Activated T-cell treated with anti-CD3 and anti-CD28 coated beads, Interleukin-2, amount 50 U/mL, for 72 hours (primary cell): ENCODE results near the gene KBTBD4. TPM values are rescaled to one million over a fixed set of nuclear protein-coding genes. Genes with fewer than 3 reads are reported as not detected.

Experiments
- ATAC-seq, 2 donors: fragments of 150-1000 bp; cut with Tn5 transposase; replicated peaks in 1 of 2; 2 replicates each; pipeline ENCODE4 v1.10.0; 2021; ENCODE audit warnings: moderate library complexity in 2 of 2, mild to moderate bottlenecking in 1 of 2
- DNase-seq, 2 donors: peaks; one replicate each; pipeline ENCODE4 v3.0.0; 2021 to 2022; ENCODE audit warnings: mixed read lengths in 1 of 2
- H3K27ac Mint-ChIP-seq: one replicate; pipeline ENCODE4 v1.8.0; 2022; ENCODE audit warnings: mild to moderate bottlenecking, moderate library complexity, mixed read lengths
- H3K27me3 Mint-ChIP-seq: one replicate; pipeline ENCODE4 v1.8.0; 2022; ENCODE audit warnings: low read depth, mixed read lengths
- H3K36me3 Mint-ChIP-seq, 2 donors: one replicate each; pipeline ENCODE4 v1.8.0; 2022; ENCODE audit warnings: mixed read lengths in 2 of 2, mild to moderate bottlenecking in 1 of 2; ENCODE audit not compliant: insufficient read depth in 2 of 2
- H3K4me1 Mint-ChIP-seq: one replicate; pipeline ENCODE4 v1.8.0; 2022; ENCODE audit warnings: low read depth, mixed read lengths
- H3K4me3 Mint-ChIP-seq, 2 donors: one replicate each; pipeline ENCODE4 v1.8.0; 2022; ENCODE audit warnings: mild to moderate bottlenecking in 2 of 2, mixed read lengths in 2 of 2, moderate library complexity in 2 of 2
- H3K9me3 Mint-ChIP-seq, 2 donors: one replicate each; pipeline ENCODE4 v1.8.0; 2022; ENCODE audit warnings: mixed read lengths in 2 of 2
- total RNA-seq, 2 donors: library from RNA; stranded (reverse); gene quantifications; one replicate each; pipeline ENCODE4 v1.2.3, GENCODE V29; 2022

The KBTBD4 gene
- total RNA-seq, 2 donors from 2014 or later = 17.2 to 18.6 TPM

- Mint-ChIP-seq H3K4me1 (peaks cover 82% of the 10 kb centered on the region), H3K27me3 (no peaks in the 10 kb centered on the region), H3K9me3 (no peaks in the 10 kb centered on the region), H3K36me3 (peaks cover 0 to 5% of the 10 kb centered on the region in 2 donors), H3K27ac (peak overlapping the region; percentile 83), H3K4me3 (peak overlapping the region; percentile 75 to 76)
- DNase-seq (peak; percentile 32 to 51), ATAC-seq (peak; percentile 78 to 82)
Measured at GRCh38 chr11:47523490-47524225, 55.1 kb downstream of the KBTBD4 start.

Other genes with a start within 250 kb of the KBTBD4 start
- not detected for gene MYBPC3, start 226.3 kb downstream of the KBTBD4 start, total RNA-seq
- under 1 TPM; 0.35 to 0.55 TPM for gene SPI1, start 200.4 kb downstream of the KBTBD4 start, total RNA-seq
- 10 to 100 TPM; 16.2 to 21.0 TPM for gene SLC39A13, start 170.4 kb downstream of the KBTBD4 start, total RNA-seq
- gene PSMC3, start 152.5 kb downstream of the KBTBD4 start, total RNA-seq = 100 to 1,000 TPM; 121 to 149 TPM
- 1 to 10 TPM in 1 of 2 donors, under 1 TPM in 1; 0.77 to 1.3 TPM for gene RAPSN, start 129.8 kb downstream of the KBTBD4 start, total RNA-seq
- 100 to 1,000 TPM; 128 to 149 TPM for gene CELF1, start 25.8 kb downstream of the KBTBD4 start, total RNA-seq
- 10 to 100 TPM; 37.0 to 40.1 TPM for gene PTPMT1, start 13.4 kb downstream of the KBTBD4 start, total RNA-seq
- 10 to 100 TPM; 78.9 to 84.2 TPM for gene NDUFS3, start 104 bp upstream of the KBTBD4 start, total RNA-seq
- under 1 TPM; 0.16 to 0.24 TPM for gene FAM180B, start 7.7 kb upstream of the KBTBD4 start, total RNA-seq
- under 1 TPM; 0.19 to 0.74 TPM for gene C1QTNF4, start 15.4 kb upstream of the KBTBD4 start, total RNA-seq
- gene MTCH2, start 63.6 kb upstream of the KBTBD4 start, total RNA-seq = 10 to 100 TPM; 47.9 to 56.2 TPM
- gene AGBL2, start 136.4 kb upstream of the KBTBD4 start, total RNA-seq = 1 to 10 TPM; 7.6 to 8.3 TPM
- 100 to 1,000 TPM; 148 to 157 TPM for gene FNBP4, start 188.4 kb upstream of the KBTBD4 start, total RNA-seq